Stimulated activated CD8-positive, alpha-beta memory T cell treated with anti-CD3 and anti-CD28 coated beads, Interleukin-4, amount 100 ng/mL, for 1 hour (primary cell): Measurements from ENCODE around the gene RFX4.
"Not testable (repeated sequence)": the region's sequence is repeated elsewhere in the genome, so short reads cannot be mapped to it uniquely, and the experiment has no call there.

ENCODE experiments used
- DNase-seq, 2 donors: peaks; one replicate each; pipeline ENCODE4 v3.0.0-alpha.2; 2020; ENCODE audit warnings: low read depth in 2 of 2, low spot score in 1 of 2

RFX4 gene

DNA sequence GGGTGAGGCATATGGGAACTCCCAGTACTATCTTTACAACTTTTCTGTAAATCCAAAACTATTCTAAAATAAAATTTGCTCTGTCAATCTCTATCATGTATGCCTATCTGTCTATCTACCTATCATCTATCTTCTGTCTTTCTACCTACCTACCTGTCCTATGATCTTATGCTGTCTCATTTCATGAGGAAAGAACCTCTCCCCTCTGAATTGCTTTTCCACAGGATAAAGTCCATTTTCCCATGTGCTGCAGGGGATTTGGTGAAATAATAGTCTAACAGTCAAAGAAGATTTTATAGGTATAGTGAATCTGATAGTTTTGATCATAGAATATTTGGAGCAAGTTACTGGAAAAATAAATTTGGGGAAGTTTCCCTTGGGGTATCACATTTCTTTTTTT lies 104.9 kb downstream of the RFX4 start:
- DNase-seq, result no peak

DNA sequence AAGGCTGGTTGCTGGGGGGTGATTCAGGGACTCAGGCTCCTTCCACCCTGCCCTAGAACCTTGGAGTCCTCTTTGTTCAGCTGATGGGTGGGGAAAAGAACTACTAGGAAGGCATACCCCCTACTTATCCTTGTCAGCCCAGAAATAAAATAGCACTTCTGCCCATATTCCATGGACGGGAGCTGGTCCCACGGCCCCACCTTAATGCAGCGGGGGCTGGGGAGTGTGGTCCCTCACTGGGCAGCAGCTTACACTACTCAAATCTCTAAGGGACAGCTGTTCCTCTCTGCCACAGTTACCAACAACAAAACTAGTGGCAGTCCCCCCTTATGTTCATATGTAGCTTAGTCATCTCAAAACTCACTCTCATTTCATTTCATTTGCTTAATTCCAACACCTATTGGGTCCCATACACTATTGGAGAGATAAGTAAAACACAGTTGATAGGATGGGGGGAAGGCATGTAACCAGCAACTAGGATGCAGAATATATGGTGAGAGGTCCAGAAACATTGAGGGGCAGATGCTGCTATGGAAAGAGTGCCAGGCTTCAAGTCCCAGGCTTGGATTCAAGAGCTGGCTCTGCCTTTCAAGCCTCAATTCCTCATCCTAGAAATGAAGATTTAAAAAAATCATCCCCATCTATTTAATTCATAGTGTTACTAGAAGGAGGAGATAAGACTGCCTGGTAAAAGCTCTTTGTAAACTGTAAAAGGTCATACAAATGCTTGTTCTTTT lies 107.9 kb downstream of the RFX4 start:
- DNase-seq, result no peak

DNA sequence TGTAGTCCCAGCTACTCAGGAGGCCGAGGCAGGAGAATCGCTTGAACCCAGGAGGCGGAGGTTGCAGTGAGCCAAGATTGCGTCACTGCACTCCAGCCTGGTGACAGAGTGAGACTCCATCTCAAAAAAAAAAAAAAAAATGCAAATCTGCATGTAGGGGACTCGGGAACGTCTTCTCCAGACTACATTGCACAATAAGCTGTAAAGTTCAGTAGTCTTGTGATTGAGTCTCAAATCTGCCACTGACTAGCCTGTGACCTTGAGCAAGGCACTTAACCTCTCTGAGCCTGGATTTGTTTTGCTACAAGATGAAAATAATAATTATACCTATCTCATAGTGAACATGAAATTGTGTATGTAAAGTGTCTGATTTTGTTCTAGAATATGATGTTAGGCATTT lies 109.2 kb downstream of the RFX4 start:
- DNase-seq, result not testable (repeated sequence)

DNA sequence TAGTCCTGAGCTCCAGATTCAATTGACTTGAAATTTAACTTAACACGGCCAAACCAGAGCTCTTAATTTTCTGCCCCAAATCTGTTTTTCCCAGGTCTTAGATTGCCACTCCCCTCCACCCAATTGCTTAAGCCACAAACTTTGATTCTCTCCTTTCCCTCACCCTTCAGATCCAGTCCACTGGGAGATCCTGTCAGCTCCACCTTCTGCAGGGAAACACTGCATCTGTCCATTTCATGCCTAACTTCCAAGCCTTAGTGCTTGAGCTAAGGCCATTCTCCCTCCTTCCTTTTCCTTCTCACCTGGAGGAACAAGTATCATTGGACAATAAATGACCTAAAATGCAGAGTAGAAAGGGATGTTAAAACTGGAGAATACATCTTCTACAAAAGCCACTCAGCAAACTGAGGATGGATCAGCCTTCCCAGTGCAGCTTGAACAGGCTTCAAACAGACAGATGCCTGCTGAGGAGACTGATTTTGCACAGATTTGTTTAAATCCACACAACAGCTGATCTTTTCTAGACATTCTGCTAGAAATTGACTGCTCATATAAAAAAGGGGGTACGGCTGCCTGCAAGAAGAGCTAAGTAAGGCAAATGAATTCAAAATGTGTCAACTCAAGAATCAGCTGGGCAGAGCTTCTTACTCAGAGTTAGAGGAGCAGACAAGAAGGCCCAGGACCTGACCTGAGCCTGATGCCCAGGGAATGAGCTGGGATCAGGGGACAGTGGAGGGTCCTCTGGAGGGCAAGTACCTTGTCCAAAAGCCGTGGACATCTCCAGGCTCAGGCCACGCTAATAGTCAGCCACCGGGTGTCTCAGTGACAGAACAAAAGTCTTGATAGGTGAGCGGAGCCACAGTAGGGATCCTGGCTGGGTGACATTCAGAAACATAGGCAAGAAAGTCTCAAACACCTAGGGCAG lies 110.4 kb downstream of the RFX4 start:
- DNase-seq, result no peak

DNA sequence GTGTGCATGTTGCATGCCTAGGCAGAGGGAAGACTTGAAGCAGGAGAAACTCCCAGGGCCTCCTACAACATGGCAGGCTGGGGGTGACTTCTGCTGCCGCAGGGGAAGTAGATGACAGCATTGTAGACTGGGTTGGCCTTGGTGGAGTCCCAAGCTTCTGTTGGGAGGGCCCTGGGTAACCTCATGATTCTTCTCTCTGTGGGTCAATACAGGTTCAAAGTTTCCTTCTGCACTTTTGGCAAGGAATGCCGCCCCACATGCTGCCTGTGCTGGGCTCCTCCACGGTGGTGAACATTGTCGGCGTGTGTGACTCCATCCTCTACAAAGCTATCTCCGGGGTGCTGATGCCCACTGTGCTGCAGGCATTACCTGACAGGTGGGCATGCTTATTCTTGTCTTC lies 113.3 kb downstream of the RFX4 start:
- DNase-seq, result no peak

GRCh38 chr12:106696681-106697417 lies 114.0 kb downstream of the RFX4 start:
- no peak for DNase-seq

- DNase-seq, result no peak
Observed at GRCh38 chr12:106704081-106704480, 121.3 kb downstream of the RFX4 start.

- no peak for DNase-seq
Observed at GRCh38 chr12:106705971-106706370, 123.2 kb downstream of the RFX4 start.

DNA sequence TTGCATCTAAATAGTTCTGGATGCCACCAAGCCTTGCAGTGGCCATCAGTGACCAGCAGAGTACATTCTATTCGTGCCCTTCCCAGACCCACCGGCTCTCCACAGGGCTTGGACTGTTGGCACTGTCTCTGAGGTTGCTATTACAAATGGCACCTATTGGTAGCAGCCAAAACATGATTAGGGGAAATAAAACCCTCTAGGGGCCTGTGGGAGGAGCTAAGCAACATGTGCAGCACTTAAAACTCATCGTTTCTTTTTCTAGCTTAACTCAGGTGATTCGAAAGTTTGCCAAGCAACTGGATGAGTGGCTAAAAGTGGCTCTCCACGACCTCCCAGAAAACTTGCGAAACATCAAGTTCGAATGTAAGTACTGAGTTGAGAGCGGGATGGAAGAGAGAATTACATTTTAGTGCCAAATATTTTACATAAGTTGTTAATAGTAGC lies 126.3 kb downstream of the RFX4 start:
- no peak for DNase-seq

GRCh38 chr12:106710143-106710893 lies 127.5 kb downstream of the RFX4 start:
- DNase-seq, result no peak

GRCh38 chr12:106711316-106711715 lies 128.5 kb downstream of the RFX4 start:
- no peak for DNase-seq

- DNase-seq, result no peak
Observed at GRCh38 chr12:106712768-106713167, 130.0 kb downstream of the RFX4 start.

GRCh38 chr12:106714926-106715325 lies 132.1 kb downstream of the RFX4 start:
- DNase-seq, result no peak

DNA sequence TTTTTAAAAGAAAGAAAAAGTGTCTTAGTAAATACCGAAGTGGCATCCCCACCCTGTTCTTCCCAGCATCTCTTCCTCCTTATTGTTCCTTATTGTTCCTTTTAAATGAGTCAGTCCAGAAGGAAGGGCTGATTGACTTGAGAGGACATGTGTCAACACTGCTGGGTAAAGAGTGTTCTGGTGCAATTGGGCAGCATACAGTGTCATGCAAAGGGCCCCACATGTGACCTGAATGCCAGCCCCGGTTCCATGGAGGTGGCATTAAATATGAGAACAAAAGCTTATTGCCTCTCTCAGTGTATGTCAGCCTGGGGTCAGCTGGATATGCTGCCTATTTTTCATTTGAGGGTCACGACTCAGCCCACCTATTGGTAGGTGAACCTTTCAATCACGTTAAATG lies 132.8 kb downstream of the RFX4 start:
- no peak for DNase-seq

DNA sequence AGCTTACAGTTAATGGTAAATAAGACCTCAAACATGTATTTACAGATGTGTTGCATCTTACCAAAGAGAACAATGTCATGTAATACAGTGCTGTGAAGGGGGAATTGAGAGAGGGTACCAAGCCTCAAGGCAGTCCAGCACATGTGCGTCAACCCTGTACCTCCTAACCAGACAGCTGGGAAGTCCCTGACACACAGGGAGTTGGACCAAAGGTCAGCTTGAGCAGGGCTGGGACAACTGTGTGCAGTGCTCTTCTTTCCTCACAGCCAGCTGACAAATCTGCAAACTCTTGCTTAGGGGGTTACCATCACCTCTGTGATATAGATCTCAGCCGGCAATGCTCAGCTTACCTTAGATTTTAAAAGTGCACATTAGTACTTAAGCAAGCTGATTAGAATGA lies 134.9 kb downstream of the RFX4 start:
- no peak for DNase-seq

DNA sequence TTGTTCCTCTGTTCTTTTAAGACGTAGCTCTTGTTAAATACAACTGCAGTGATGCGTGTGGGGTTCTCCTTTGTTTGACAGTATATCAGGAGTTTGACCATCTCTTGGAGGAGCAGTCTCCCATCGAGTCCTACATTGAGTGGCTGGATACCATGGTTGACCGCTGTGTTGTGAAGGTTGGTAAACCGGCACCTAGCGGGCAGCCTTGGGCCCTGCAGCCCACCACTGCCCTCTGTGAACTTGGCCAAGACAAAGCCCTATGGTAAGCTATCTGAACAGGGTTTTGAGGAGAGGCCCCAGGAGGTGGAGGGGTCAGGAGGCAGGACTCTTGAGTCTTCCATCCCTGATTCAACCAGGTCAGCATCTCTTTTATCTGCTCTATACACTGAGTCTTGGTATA lies 137.1 kb downstream of the RFX4 start:
- DNase-seq, result no peak

GRCh38 chr12:106720696-106721095 lies 137.9 kb downstream of the RFX4 start:
- no peak for DNase-seq

DNA sequence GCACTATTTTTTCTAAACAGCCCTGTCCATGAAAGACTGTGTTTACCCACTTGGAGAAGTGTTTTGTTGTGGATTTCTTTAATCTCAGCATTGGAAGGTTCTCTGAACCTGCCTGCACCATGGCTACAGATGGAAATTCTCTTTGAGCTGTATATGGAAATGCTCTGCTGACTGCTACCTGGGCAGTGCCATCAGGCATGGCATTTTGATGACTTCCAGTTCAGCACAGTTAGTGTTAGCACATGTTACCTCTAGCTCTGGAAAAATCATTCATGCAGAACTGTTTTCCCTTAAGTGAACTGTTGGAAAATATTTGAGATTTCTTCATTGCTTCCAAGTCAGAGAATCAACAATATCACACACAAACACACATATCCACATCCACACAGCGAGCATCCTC lies 139.1 kb downstream of the RFX4 start:
- no peak for DNase-seq

DNA sequence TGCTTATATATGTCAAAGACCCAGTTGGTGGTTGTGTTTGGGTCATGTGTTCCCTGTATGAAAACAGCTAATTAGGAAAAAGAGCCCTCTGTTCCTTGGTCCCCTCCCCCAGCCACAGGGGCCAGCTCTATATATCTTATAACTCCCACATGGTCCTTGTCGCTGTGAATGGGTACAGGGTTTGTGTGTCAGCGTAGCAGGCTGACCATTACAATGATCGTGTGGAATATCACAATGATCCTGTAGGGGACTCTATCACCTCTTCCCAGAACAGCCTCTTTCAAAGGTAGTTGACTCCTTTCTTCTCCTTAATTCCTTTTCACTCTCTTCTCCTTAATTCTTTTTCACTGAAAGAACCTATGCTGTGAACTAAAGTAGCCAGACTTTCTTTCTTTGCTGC lies 140.0 kb downstream of the RFX4 start:
- no peak for DNase-seq

- DNase-seq, result no peak
Observed at GRCh38 chr12:106723416-106723815, 140.6 kb downstream of the RFX4 start.

GRCh38 chr12:106724116-106724515 lies 141.3 kb downstream of the RFX4 start:
- no peak for DNase-seq
